HG02884 (cell line): ENCODE measurements around the gene CYP3A4.
"Not testable (repeated sequence)": the region's sequence is repeated elsewhere in the genome, so short reads cannot be mapped to it uniquely, and the experiment has no call there.

ENCODE experiments used
- ATAC-seq: cut with Tn5 transposase; IDR thresholded peaks from one replicate; pipeline ENCODE4 v1.9.1; 2021; ENCODE audit warnings: mild to moderate bottlenecking, moderate library complexity; ENCODE audit not compliant: unreplicated experiment

The CYP3A4 gene

GRCh38 chr7:99762680-99763327 is 21.2 kb downstream of the CYP3A4 start:
- no peak for ATAC-seq

DNA sequence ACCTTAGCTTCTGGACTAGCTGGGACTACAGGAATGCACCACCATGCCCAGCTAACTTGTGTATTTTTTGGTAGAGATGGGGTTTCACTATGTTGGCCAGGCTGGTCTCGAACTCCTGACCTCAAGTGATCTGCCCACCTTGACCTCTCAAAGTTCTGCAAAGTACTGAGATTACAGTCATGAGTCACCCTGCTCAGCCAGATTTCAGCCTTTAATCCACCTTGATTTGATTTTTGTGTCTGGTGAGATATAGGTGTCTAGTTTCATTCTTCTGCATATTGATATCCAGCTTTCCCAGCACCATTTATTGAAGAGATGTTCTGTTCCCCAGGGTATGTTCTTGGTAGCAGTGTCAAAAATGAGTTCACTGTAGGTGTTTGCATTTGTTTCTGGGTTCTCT is 28.9 kb downstream of the CYP3A4 start:
- no peak for ATAC-seq

- no peak for ATAC-seq
These were observed 31.6 kb downstream of the CYP3A4 start for GRCh38 chr7:99752356-99752755.

GRCh38 chr7:99751322-99752052 is 32.5 kb downstream of the CYP3A4 start:
- not testable (repeated sequence) for ATAC-seq

- ATAC-seq = no peak
These were observed 35.0 kb downstream of the CYP3A4 start for GRCh38 chr7:99748846-99749579.

DNA sequence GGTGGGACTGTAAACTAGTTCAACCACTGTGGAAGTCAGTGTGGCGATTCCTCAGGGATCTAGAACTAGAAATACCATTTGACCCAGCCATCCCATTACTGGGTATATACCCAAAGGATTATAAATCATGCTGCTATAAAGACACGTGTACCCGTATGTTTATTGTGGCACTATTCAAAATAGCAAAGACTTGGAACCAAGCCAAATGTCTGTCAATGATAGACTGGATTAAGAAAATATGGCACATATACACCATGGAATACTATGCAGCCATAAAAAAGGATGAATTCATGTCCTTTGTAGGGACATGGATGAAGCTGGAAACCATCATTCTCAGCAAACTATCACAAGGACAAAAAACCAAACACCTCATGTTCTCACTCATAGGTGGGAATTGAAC is 37.1 kb downstream of the CYP3A4 start:
- ATAC-seq = not testable (repeated sequence)

- not testable (repeated sequence) for ATAC-seq
These were observed 38.6 kb downstream of the CYP3A4 start for GRCh38 chr7:99745395-99745794.

DNA sequence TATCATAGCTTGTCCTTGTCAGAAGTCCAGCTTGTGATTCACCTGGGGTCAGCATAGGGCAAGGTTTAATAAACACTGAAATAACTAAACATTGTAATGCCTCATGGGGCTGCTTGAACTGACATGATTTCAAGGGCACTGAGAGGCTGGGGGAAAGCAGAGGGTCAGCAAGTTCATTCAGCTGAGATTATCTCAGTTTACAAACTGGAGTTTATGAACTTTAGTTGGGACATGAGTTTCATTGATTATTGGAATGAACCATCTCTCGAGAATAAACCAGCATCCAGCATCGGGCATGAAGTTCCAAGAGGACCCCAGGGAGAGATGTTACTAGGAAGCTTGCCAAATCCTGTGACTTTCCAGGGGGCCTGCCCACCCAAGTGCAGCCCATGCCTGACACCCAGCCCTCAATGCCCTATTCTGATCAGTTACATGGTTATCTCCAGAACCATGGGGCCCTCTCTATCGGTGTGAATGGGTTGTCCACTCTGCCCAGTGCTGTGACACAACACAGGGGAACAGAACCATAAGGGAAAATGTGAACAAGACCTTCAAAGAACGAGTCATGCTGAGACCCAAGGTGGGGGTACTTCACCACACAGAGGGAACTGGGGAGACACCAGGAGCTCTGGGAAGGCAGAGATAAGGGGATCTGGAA is 41.1 kb downstream of the CYP3A4 start:
- no peak for ATAC-seq

GRCh38 chr7:99741441-99741795 is 42.6 kb downstream of the CYP3A4 start:
- no peak for ATAC-seq

- ATAC-seq = no peak
These were observed 43.2 kb downstream of the CYP3A4 start for GRCh38 chr7:99740573-99741440.

DNA sequence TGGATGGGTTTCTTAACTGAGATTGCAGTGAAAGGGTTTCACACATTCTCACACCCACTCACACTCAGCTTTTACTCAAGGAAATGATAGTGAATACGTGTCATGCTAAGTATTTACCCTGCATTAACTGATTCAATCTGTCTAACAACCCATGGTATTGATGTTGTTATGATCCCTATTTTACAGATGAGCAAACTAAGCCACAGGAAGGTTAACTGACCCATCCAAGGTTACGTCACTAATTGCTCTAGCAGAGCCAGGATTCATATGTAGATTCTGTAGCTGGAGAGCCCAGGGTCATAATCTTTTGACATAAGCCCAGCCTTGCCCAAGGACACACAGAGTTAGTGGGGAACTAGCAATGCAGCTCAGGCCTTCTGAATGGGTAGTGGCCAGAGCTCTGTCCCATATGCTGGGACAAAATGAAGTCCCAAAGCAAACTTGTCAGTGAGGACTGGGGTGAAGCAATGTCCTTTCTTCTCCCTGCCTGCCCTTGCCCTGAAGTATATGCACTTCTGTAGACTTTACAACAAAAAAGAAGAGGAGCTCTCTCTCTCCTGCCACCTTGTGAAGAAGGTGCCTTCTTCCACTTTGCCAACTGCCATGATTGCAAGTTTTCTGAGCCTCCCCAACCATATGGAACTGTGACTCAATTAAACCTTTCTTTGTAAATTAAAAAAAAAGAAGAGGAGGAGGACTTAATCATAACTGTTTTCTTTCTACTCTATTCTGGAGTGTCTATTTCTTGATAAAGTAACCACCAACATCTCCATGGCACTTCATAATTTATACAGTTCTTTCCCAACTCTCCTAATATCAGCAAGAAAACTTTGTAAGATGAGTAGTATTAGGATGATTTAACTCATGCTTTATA is 44.0 kb downstream of the CYP3A4 start:
- no peak for ATAC-seq

DNA sequence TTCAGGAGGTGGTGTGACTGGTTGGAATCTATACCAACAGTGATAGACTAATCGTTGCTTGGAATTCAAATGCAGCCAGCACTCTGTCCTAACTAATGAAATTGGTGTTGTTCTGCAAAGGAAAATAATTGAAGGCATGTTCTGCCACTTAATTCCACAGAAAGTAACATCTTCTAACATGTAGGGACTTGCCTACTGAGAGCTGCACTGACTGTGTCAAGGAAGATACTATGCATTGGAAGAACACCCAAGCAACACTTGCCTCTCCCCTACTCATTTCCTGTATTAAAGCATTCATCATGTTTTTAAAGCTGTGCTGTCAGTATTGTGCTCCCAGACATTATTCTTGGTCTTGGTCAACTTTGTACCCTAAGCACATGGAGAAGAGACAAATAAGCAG is 46.3 kb downstream of the CYP3A4 start:
- no peak for ATAC-seq

GRCh38 chr7:99736667-99737066 is 47.3 kb downstream of the CYP3A4 start:
- not testable (repeated sequence) for ATAC-seq

GRCh38 chr7:99734987-99735386 is 49.0 kb downstream of the CYP3A4 start, which contains the start of gene CYP3A7:
Gene CYP3A7 (minus strand): TSS chr7:99735196. CDS start chr7:99735093, 103 bp downstream.
- ATAC-seq = no peak

- ATAC-seq = no peak
These were observed 50.5 kb downstream of the CYP3A4 start for GRCh38 chr7:99733448-99733847.

DNA sequence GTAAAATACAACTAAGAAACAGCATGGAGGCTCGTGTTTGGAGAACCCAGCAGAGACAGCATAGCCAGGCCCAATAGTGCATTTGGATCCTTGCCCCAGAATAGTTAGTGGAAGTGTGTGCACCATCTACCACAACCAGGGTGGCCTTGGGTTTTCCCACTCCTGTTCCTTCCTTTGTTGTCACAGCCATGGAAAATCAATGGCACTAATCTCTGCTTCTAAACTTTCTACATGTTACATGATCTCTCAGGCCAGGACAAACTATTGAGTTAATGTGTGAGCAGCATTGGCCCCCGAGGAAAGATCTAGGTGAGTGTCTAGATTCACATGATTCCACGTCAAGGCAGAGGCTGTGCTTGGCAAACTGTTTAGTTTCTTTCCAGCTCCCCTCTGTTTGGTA is 51.0 kb downstream of the CYP3A4 start:
- no peak for ATAC-seq

DNA sequence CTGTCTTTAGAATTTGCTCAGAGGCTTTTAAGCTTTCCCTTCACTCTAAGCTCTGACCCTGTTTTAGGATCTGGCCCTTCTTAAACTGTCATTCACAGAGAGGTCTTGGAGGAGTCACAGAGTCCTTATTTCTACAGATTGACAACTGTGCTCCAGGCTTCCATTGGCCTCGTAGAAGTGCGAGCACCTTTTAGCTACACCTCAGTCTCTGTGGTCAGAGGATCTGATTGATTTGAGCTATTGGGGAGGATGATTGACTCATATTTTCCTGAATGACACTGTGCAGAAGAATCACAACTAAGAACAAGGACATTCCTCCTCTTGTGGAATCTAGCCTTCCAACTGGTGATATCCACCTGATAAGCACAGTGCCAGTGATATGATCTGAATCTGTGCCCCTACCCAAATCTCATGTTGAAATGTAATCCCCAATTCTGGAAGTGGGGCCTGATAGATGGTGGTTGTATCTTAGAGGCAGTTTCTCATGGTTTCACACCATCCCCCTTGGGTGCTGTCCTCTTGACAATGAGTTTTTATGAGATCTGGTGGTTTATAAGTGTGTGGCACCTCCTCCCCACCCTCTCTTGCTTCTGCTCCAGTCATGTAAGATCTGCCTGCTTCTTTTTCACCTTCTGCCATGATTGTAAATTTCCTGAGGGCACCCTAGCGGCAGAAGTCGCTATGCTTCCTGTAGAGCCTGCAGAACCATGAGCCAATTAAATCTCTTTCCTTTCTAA is 52.2 kb downstream of the CYP3A4 start:
- ATAC-seq = no peak

GRCh38 chr7:99730992-99731391 is 53.0 kb downstream of the CYP3A4 start:
- no peak for ATAC-seq
